DND-41 (cell line): ENCODE measurements around the gene CSE1L.

ENCODE experiments used
- ATAC-seq: fragments of 200-7000 bp; cut with Tn5 transposase; 3 replicates; pipeline ENCODE4 v1.9.1; 2021; ENCODE audit warnings: low read depth; ENCODE audit not compliant: insufficient read depth
- DNase-seq: peaks from one replicate; pipeline ENCODE4 v3.0.0-alpha.2; 2020
- H2AFZ ChIP-seq: 2 replicates; pipeline ENCODE4 v1.6.0; 2012; ENCODE audit warnings: low read depth, low read length
- H3K27ac ChIP-seq: 2 replicates; pipeline ENCODE4 v1.5.1; 2012; ENCODE audit warnings: low read length, inconsistent platforms
- H3K27me3 ChIP-seq: fragments of 200-600 bp; sonication (generic); 2 replicates; pipeline ENCODE4 v1.6.0; 2012; ENCODE audit warnings: low read length, mild to moderate bottlenecking, inconsistent platforms; ENCODE audit not compliant: insufficient read depth, poor library complexity
- H3K36me3 ChIP-seq: 2 replicates; pipeline ENCODE4 v1.5.1; 2012; ENCODE audit warnings: low read length, inconsistent platforms; ENCODE audit not compliant: insufficient read depth
- H3K4me1 ChIP-seq: 2 replicates; pipeline ENCODE4 v1.5.1; 2012; ENCODE audit warnings: mild to moderate bottlenecking, low read length; ENCODE audit not compliant: insufficient read depth
- H3K4me2 ChIP-seq: 2 replicates; pipeline ENCODE4 v1.6.0; 2012; ENCODE audit warnings: mild to moderate bottlenecking, moderate library complexity, low read length, inconsistent platforms; ENCODE audit not compliant: insufficient read depth
- H3K4me3 ChIP-seq, 2 experiments: fragments of 200-600 bp in 1 of 2; shearing (Covaris generic) in 1 of 2; 2 replicates each; pipeline ENCODE4 v1.5.1; 2012 to 2016; ENCODE audit warnings: inconsistent platforms in 2 of 2, low read length in 2 of 2, mild to moderate bottlenecking in 2 of 2, low read depth in 1 of 2, moderate library complexity in 1 of 2
- H3K79me2 ChIP-seq: 2 replicates; pipeline ENCODE4 v1.6.0; 2012; ENCODE audit warnings: low read length, inconsistent platforms; ENCODE audit not compliant: insufficient read depth
- H3K9ac ChIP-seq: 2 replicates; pipeline ENCODE4 v1.6.0; 2012; ENCODE audit warnings: low read depth, mild to moderate bottlenecking, inconsistent platforms, low read length, moderate library complexity
- H3K9me3 ChIP-seq: 2 replicates; pipeline ENCODE4 v1.5.1; 2012; ENCODE audit warnings: low read length, moderate library complexity, mild to moderate bottlenecking, inconsistent platforms; ENCODE audit not compliant: insufficient read depth, severe bottlenecking
- H4K20me1 ChIP-seq: 2 replicates; pipeline ENCODE4 v1.6.0; 2012; ENCODE audit warnings: low read length; ENCODE audit not compliant: insufficient read depth
- CTCF ChIP-seq: IDR thresholded peaks from 2 replicates; pipeline ENCODE4 v1.5.1; 2012; ENCODE audit warnings: borderline replicate concordance, low read length, moderate library complexity, mild to moderate bottlenecking; ENCODE audit not compliant: poor library complexity, severe bottlenecking; ENCODE audit errors: extremely low read depth
- EZH2 ChIP-seq: IDR thresholded peaks from 3 replicates; pipeline ENCODE4 v1.6.1; 2012; ENCODE audit warnings: borderline replicate concordance, low read depth, mild to moderate bottlenecking, moderate library complexity, low read length, inconsistent platforms; ENCODE audit not compliant: severe bottlenecking

Gene CSE1L

GRCh38 chr20:49110767-49111694, 64.9 kb downstream of the CSE1L start:
- peaks cover 55% of the 10 kb centered on the region for H3K36me3 ChIP-seq

GRCh38 chr20:49112596-49113274, 66.6 kb downstream of the CSE1L start:
- H3K9me3 ChIP-seq, result no peaks in the 10 kb centered on the region
- H3K4me3 ChIP-seq, result no peak overlapping the region
- no peak overlapping the region for H2AFZ ChIP-seq
- DNase-seq, result no peak
- peaks cover 21% of the 10 kb centered on the region for H4K20me1 ChIP-seq
- peaks cover 72% of the 10 kb centered on the region for H3K36me3 ChIP-seq
- no peak overlapping the region for H3K9ac ChIP-seq
- no peak for ATAC-seq
- H3K4me2 ChIP-seq, result no peak overlapping the region
- TF ChIP-seq CTCF, result no peak
- TF ChIP-seq EZH2, result no peak
- H3K27me3 ChIP-seq, result no peaks in the 10 kb centered on the region
- no peaks in the 10 kb centered on the region for H3K79me2 ChIP-seq
- H3K4me1 ChIP-seq, result no peaks in the 10 kb centered on the region
- no peak overlapping the region for H3K27ac ChIP-seq

More at GRCh38 chr20:49110767-49111694, 64.9 kb downstream of the CSE1L start:
- no peak overlapping the region for H3K27ac ChIP-seq
- H3K27me3 ChIP-seq, result no peaks in the 10 kb centered on the region
- DNase-seq, result no peak
- no peak overlapping the region for H3K4me3 ChIP-seq
- H3K79me2 ChIP-seq, result no peaks in the 10 kb centered on the region
- peak; percentile 15; the same call in 1 of the 3 replicates for ATAC-seq
- no peak for TF ChIP-seq EZH2
- no peak for TF ChIP-seq CTCF
- H3K4me2 ChIP-seq, result no peak overlapping the region
- H2AFZ ChIP-seq, result no peak overlapping the region
- H3K4me1 ChIP-seq, result no peaks in the 10 kb centered on the region
- no peaks in the 10 kb centered on the region for H3K9me3 ChIP-seq
- H4K20me1 ChIP-seq, result peaks cover 9% of the 10 kb centered on the region; the same call in 1 of the 2 replicates
- H3K9ac ChIP-seq, result no peak overlapping the region

- Histone ChIP-seq H2AFZ (no peak overlapping the region), H4K20me1 (peaks cover 25% of the 10 kb centered on the region), H3K4me3 (no peak overlapping the region), H3K79me2 (no peaks in the 10 kb centered on the region), H3K9me3 (no peaks in the 10 kb centered on the region), H3K4me1 (no peaks in the 10 kb centered on the region), H3K27ac (no peak overlapping the region), H3K36me3 (peaks cover 93% of the 10 kb centered on the region), H3K9ac (no peak overlapping the region), H3K4me2 (no peak overlapping the region), H3K27me3 (no peaks in the 10 kb centered on the region)
- no peak for DNase-seq
- no peak for ATAC-seq
- TF ChIP-seq EZH2 (no peak), CTCF (no peak)
These were observed 69.5 kb downstream of the CSE1L start for GRCh38 chr20:49115564-49115963.
